HG03520 (cell line): ENCODE data around the gene KDM5D.

Experiments
- ATAC-seq: cut with Tn5 transposase; IDR thresholded peaks from one replicate; pipeline ENCODE4 v1.9.1; 2021; ENCODE audit warnings: mild to moderate bottlenecking, moderate library complexity; ENCODE audit not compliant: unreplicated experiment

KDM5D gene

GRCh38 chrY:19744381-19745378, at the start of gene KDM5D:
KDM5D (minus strand) TSS chrY:19744726; CDS start chrY:19744534, 192 bp downstream.
- no peak for ATAC-seq

DNA sequence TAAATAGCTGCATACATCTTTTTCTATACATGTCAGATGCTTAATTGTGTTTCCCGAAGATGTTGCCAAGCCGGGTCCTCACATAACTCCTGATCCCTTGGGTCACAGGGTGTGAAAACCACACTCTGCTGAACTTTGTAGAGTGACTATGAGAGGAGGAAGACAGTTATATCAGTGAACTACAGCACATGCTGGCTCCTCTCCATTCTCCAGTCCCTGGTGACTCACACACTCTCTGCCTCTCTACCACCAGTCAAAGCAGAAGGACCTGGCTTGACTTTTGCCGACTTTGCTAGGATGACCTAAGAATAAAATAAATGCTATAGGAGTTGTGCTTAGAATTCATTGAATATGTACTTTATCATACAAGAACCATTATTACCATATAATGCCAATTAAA, 23.8 kb upstream of the KDM5D start:
- ATAC-seq = no peak

- no peak for ATAC-seq
These were observed 1.2 kb downstream of the KDM5D start for GRCh38 chrY:19743331-19743730.

- no peak for ATAC-seq
These were observed 2.4 kb downstream of the KDM5D start for GRCh38 chrY:19742153-19742552.

DNA sequence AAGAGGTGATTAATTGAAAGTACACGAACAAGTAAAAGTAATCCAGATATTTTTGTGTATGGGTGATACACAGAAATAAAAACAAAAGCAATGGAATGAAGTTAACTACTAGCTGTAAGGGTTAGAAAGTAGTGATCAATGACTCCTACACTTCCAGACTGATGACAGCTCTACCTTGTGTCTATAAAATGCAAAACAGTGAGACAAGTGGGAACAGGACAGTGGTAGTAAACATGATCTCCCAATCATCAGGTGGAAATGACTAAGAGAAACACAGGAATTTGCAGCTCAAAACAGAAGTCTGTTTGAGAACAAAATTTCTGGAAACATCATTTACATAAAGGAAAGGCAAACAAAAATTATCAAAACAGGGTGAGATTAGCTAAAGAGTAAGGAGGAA, 10.1 kb downstream of the KDM5D start:
- no peak for ATAC-seq

GRCh38 chrY:19717950-19718349, 26.6 kb downstream of the KDM5D start:
- ATAC-seq = no peak

- ATAC-seq = no peak
These were observed 27.4 kb downstream of the KDM5D start for GRCh38 chrY:19717146-19717545.

- no peak for ATAC-seq
These were observed 29.3 kb downstream of the KDM5D start for GRCh38 chrY:19715226-19715625.

- ATAC-seq = no peak
These were observed 31.1 kb downstream of the KDM5D start for GRCh38 chrY:19713430-19713829.

GRCh38 chrY:19706273-19706672, 38.3 kb downstream of the KDM5D start:
- ATAC-seq = no peak

DNA sequence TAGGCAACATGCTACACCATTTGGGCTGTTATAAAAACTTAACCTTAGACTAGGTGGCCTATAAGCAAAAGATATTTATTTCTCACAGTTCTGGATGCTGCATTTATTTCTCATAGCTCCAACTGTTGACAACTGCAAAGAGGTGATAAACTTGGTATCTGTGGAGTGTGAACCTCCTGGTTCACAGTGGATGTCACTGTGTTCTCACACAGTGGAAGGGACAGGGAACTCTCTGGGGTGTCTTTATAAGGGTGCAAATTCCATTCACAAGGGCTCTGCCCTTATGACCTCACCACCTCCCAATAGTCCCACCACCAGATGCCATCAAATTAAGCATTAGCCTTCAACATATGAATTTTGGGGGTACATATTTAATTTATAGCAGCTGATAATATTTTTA, 46.0 kb downstream of the KDM5D start:
- ATAC-seq = no peak

GRCh38 chrY:19680821-19681220, 63.7 kb downstream of the KDM5D start:
- ATAC-seq = no peak
